Liver (tissue), 3 donors: ENCODE measurements around the gene BET1.

Source experiments
- EGR1 ChIP-seq, 2 donors: IDR thresholded peaks; 2 replicates each; pipeline ENCODE4 v1.6.1; 2016 to 2018; ENCODE audit warnings: antibody characterized with exemption in 2 of 2, low read depth in 2 of 2
- HNF4G ChIP-seq: IDR thresholded peaks from 2 replicates; pipeline ENCODE4 v1.6.1; 2016; ENCODE audit warnings: antibody characterized with exemption
- MAX ChIP-seq: IDR thresholded peaks from 2 replicates; pipeline ENCODE4 v1.6.1; 2016; ENCODE audit warnings: antibody characterized with exemption
- RAD21 ChIP-seq, 2 donors: IDR thresholded peaks; 2 replicates each; pipeline ENCODE4 v1.6.1; 2016; ENCODE audit warnings: antibody characterized with exemption in 2 of 2, mild to moderate bottlenecking in 2 of 2
- TAF1 ChIP-seq: conservative IDR thresholded peaks from 2 replicates; pipeline ENCODE4 v1.6.1; 2016; ENCODE audit warnings: antibody characterized with exemption, mild to moderate bottlenecking
- YY1 ChIP-seq: IDR thresholded peaks from 2 replicates; pipeline ENCODE4 v1.6.1; 2016; ENCODE audit warnings: antibody characterized with exemption, mild to moderate bottlenecking
- TF ChIP-seq, protein P1 (sequence below): fragments of 150-350 bp; IDR thresholded peaks from 2 replicates; pipeline ENCODE4 v1.5.1; 2017; ENCODE audit warnings: improper control_type of control experiment, low read depth, low read length; ENCODE audit not compliant: missing input control
- TF ChIP-seq, protein P2 (sequence below): IDR thresholded peaks from 2 replicates; pipeline ENCODE4 v1.6.1; 2016; ENCODE audit warnings: antibody characterized with exemption, mild to moderate bottlenecking
- donor health status: healthy.
- donor health status: healthy.

DNA sequence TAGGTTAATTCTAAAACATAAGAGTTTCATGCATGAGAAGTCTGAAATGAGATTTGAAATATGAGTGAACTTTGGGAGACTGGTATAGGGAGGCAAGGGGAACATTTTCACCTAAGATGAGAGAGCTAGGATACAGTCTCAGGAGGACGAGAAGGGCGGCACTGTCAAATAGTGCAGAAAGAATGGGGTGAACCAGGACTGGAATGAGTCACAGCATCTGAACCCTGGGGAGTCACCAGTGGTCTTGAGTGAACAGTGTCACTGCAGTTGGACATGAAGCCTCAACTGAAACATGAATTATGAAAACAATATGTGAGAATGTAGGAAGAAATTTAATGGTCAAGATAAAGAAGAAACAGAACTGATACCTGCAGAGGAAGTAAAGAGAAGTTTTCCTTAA, 48.9 kb downstream of the BET1 start:
- TF ChIP-seq, protein P1, sequence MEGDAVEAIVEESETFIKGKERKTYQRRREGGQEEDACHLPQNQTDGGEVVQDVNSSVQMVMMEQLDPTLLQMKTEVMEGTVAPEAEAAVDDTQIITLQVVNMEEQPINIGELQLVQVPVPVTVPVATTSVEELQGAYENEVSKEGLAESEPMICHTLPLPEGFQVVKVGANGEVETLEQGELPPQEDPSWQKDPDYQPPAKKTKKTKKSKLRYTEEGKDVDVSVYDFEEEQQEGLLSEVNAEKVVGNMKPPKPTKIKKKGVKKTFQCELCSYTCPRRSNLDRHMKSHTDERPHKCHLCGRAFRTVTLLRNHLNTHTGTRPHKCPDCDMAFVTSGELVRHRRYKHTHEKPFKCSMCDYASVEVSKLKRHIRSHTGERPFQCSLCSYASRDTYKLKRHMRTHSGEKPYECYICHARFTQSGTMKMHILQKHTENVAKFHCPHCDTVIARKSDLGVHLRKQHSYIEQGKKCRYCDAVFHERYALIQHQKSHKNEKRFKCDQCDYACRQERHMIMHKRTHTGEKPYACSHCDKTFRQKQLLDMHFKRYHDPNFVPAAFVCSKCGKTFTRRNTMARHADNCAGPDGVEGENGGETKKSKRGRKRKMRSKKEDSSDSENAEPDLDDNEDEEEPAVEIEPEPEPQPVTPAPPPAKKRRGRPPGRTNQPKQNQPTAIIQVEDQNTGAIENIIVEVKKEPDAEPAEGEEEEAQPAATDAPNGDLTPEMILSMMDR, result no peak
- TF ChIP-seq, protein P2, sequence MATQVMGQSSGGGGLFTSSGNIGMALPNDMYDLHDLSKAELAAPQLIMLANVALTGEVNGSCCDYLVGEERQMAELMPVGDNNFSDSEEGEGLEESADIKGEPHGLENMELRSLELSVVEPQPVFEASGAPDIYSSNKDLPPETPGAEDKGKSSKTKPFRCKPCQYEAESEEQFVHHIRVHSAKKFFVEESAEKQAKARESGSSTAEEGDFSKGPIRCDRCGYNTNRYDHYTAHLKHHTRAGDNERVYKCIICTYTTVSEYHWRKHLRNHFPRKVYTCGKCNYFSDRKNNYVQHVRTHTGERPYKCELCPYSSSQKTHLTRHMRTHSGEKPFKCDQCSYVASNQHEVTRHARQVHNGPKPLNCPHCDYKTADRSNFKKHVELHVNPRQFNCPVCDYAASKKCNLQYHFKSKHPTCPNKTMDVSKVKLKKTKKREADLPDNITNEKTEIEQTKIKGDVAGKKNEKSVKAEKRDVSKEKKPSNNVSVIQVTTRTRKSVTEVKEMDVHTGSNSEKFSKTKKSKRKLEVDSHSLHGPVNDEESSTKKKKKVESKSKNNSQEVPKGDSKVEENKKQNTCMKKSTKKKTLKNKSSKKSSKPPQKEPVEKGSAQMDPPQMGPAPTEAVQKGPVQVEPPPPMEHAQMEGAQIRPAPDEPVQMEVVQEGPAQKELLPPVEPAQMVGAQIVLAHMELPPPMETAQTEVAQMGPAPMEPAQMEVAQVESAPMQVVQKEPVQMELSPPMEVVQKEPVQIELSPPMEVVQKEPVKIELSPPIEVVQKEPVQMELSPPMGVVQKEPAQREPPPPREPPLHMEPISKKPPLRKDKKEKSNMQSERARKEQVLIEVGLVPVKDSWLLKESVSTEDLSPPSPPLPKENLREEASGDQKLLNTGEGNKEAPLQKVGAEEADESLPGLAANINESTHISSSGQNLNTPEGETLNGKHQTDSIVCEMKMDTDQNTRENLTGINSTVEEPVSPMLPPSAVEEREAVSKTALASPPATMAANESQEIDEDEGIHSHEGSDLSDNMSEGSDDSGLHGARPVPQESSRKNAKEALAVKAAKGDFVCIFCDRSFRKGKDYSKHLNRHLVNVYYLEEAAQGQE, result no peak
- TF ChIP-seq YY1, result no peak
- TF ChIP-seq MAX, result no peak
- TF ChIP-seq HNF4G, result no peak
- no peak for TF ChIP-seq RAD21 (IDR thresholded peaks at IDR 0.05)
- no peak for TF ChIP-seq EGR1 (IDR thresholded peaks at IDR 0.05; ENCODE audit: low read depth in 2 of 2)
- no peak for TF ChIP-seq TAF1
